ENCODE measurements around the gene TBX19.

DNA sequence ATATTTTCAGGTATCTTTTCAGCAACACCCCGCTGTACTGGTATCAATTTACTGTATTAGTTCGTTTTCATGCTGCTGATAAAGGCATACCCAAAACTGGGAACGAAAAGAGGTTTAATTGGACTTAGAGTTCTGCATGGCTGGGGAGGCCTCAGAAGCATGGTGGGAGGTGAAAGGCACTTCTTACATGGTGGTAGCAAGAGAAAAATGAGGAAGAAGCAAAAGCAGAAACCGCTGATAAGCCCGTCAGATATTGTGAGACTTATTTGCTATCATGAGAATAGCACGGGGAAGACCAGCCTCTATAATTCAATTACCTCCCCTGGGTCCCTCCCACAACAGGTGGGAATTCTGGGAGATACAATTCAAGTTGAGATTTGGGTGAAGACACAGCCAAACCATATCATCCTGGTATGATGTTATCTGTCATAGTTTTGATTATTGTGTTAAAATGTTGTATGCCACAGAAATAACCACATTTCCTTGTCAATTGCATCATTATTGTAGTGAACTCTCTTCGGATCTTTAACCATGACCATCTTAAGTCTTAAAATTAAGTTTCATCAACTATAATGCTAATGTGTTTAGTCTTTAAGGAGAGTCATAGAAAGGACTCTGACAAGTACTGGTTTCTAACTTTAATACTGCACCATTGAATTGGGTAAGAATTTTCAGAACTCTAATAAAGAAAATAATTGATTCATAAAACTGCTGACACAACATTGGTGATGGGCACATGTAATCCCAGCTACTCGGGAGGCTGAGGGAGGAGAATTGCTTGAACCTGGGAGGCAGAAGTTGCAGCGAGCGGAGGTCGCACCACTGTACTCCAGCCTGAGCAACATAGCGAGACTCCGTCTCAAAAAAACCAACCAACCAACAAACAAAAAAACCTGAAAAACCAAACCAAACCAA, 58.2 kb downstream of the TBX19 start:
- no peak for TF ChIP-seq EZH2phosphoT487 (IDR thresholded peaks at IDR 0.05)
- TF ChIP-seq, protein P1, sequence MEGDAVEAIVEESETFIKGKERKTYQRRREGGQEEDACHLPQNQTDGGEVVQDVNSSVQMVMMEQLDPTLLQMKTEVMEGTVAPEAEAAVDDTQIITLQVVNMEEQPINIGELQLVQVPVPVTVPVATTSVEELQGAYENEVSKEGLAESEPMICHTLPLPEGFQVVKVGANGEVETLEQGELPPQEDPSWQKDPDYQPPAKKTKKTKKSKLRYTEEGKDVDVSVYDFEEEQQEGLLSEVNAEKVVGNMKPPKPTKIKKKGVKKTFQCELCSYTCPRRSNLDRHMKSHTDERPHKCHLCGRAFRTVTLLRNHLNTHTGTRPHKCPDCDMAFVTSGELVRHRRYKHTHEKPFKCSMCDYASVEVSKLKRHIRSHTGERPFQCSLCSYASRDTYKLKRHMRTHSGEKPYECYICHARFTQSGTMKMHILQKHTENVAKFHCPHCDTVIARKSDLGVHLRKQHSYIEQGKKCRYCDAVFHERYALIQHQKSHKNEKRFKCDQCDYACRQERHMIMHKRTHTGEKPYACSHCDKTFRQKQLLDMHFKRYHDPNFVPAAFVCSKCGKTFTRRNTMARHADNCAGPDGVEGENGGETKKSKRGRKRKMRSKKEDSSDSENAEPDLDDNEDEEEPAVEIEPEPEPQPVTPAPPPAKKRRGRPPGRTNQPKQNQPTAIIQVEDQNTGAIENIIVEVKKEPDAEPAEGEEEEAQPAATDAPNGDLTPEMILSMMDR (IDR thresholded peaks at IDR 0.05): no peak
- no peak for TF ChIP-seq EZH2 (IDR thresholded peaks at IDR 0.05)
